Adrenal gland (tissue), 5 donors: ENCODE results near the gene COA1.

ENCODE experiments used
- POLR2A ChIP-seq, 2 donors: fragments of 450-650 bp; IDR thresholded peaks; one replicate each; pipeline ENCODE4 v1.6.1; 2017; ENCODE audit warnings: antibody characterized with exemption in 2 of 2, mild to moderate bottlenecking in 2 of 2, moderate library complexity in 1 of 2
- TF ChIP-seq, protein P1 (sequence below), 6 experiments: fragments of 450-650 bp in 4 of 6; fragments of 200-600 bp in 2 of 6; sonication (generic) in 1 of 6; IDR thresholded peaks; 1 replicate in 5 of 6; 2 replicates in 1 of 6; pipeline versions ENCODE4 v1.5.1 to v1.8.0; 2016 to 2021; ENCODE audit warnings: antibody characterized with exemption in 6 of 6, mild to moderate bottlenecking in 2 of 6, moderate library complexity in 1 of 6
- donor health status: DM: no; HTN: no; CAD: no.

DNA sequence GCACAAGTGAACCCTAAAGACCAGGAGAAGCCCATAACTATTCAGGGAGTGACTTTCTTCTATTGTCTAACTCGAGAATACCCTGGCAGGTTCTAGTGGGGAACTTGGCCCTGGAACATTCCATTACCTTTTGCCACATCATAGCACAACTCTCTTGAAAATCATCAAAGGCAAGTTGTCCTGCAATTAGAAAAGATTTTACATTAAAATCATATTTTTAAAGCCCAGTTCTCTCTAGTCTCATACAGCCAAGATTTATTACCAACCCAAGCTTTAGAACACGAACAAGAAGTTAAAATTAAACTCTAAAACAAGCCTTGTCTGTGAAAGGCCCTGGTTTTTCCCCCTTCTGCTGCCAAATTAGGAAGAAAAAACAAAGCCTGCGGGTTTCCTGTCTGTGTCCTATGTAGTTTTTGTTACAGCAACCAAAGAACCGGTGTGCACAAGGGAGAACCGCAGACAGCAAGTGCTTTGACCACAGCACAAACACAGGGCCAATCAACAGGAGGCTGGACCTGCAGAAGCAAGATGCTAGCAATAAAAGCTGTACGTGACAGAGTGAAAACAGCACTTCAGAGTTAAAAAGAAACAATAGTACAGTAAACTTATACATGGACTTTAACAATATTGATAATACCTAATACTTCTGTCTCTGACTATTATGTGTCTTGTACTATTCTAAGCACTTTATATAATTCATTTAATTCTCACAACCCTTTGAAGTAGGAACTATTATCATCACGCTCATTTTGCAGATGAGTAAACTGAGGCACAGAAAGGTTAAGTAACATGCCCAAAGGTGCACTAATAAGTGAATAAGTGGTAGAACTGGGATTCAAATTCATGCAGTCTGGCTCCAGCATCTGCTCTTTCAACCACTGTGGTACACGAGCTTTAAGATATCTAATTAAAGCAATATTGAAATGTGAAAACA lies 80.6 kb downstream of the COA1 start:
- TF ChIP-seq, protein P1, sequence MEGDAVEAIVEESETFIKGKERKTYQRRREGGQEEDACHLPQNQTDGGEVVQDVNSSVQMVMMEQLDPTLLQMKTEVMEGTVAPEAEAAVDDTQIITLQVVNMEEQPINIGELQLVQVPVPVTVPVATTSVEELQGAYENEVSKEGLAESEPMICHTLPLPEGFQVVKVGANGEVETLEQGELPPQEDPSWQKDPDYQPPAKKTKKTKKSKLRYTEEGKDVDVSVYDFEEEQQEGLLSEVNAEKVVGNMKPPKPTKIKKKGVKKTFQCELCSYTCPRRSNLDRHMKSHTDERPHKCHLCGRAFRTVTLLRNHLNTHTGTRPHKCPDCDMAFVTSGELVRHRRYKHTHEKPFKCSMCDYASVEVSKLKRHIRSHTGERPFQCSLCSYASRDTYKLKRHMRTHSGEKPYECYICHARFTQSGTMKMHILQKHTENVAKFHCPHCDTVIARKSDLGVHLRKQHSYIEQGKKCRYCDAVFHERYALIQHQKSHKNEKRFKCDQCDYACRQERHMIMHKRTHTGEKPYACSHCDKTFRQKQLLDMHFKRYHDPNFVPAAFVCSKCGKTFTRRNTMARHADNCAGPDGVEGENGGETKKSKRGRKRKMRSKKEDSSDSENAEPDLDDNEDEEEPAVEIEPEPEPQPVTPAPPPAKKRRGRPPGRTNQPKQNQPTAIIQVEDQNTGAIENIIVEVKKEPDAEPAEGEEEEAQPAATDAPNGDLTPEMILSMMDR (IDR thresholded peaks at IDR 0.05) = no peak
- TF ChIP-seq POLR2A (IDR thresholded peaks at IDR 0.05) = no peak
